Transverse colon (tissue), 4 donors: Measurements from ENCODE around the gene GNAI3. TPM values are rescaled to one million over a fixed set of nuclear protein-coding genes. Genes with fewer than 3 reads are reported as not detected.

Experiments used
- DNase-seq: peaks from one replicate; pipeline ENCODE4 v3.0.0-alpha.2; 2019
- H3K27ac ChIP-seq, 4 donors: fragments of 200-600 bp; sonication (generic); 2 replicates each; pipeline ENCODE4 v1.5.1; 2016 to 2018; ENCODE audit warnings: inconsistent platforms in 4 of 4
- H3K27me3 ChIP-seq: fragments of 200-600 bp; sonication (generic); 2 replicates; pipeline ENCODE4 v1.5.1; 2017; ENCODE audit warnings: inconsistent platforms
- H3K36me3 ChIP-seq, 4 donors: fragments of 200-600 bp; sonication (generic); 2 replicates each; pipeline ENCODE4 v1.5.1; 2017 to 2019; ENCODE audit warnings: inconsistent platforms in 4 of 4
- H3K4me1 ChIP-seq, 4 donors: fragments of 200-600 bp; sonication (generic); 2 replicates each; pipeline ENCODE4 v1.5.1; 2017 to 2020; ENCODE audit warnings: inconsistent platforms in 4 of 4
- H3K4me3 ChIP-seq, 4 donors: fragments of 200-600 bp; sonication (generic); 1 replicate in 1 of 4; 2 replicates in 3 of 4; pipeline versions ENCODE4 v1.5.1 to v1.6.1; 2017 to 2019; ENCODE audit warnings: inconsistent platforms in 4 of 4
- H3K9me3 ChIP-seq, 2 donors: fragments of 200-600 bp; sonication (generic); 2 replicates each; pipeline ENCODE4 v1.5.1; 2017 to 2019; ENCODE audit warnings: inconsistent platforms in 2 of 2
- CTCF ChIP-seq, 5 experiments: fragments of 200-600 bp in 3 of 5; fragments of 450-650 bp in 2 of 5; sonication (generic) in 3 of 5; IDR thresholded peaks; 1 replicate in 2 of 5; 2 replicates in 3 of 5; pipeline ENCODE4 v1.5.1; 2016 to 2017; ENCODE audit warnings: antibody characterized with exemption in 5 of 5, inconsistent platforms in 3 of 5, mild to moderate bottlenecking in 2 of 5, moderate library complexity in 1 of 5
- EP300 ChIP-seq: sonication (generic); formaldehyde crosslinking; IDR thresholded peaks from one replicate; pipeline ENCODE4 v1.6.1; 2017; ENCODE audit warnings: antibody characterized with exemption, low read depth
- POLR2A ChIP-seq: fragments of 450-650 bp; IDR thresholded peaks from one replicate; pipeline ENCODE4 v1.6.1; 2016; ENCODE audit warnings: antibody characterized with exemption, mild to moderate bottlenecking, moderate library complexity
- POLR2AphosphoS5 ChIP-seq, 3 donors: sonication (generic); formaldehyde crosslinking; IDR thresholded peaks; one replicate each; pipeline ENCODE4 v1.6.1; 2016; ENCODE audit warnings: antibody characterized with exemption in 3 of 3
- WGBS, 2 donors: methylation state at CpG; one replicate each; pipeline ENCODE4 v1.1.5; 2018; ENCODE audit warnings: low coverage in 1 of 2; 5-methylcytosine and 5-hydroxymethylcytosine counted together
- in situ Hi-C, 4 donors: fragments of 200-750 bp; cut with MboI; loops; one replicate each; pipeline versions ENCODE4 v1.15.0 to v1.15.1; 2017; ENCODE audit warnings: low sequenced_read_pairs in 3 of 4, low pct_ligation_motif_present in 1 of 4, low pct_unique_long_range_greater_than_20kb in 1 of 4
- intact Hi-C: fragments of 100-400 bp; cut with DNase I; formaldehyde crosslinking; loops from one replicate; pipeline ENCODE4 v1.15.1; 2023; ENCODE audit warnings: low total_unique reads
- total RNA-seq, 4 donors: library from RNA; depleted of rRNA; stranded (reverse); fragments of >200 nt; gene quantifications; one replicate each; pipeline ENCODE4 v1.1.0, GENCODE V29; 2016

Gene GNAI3
- total RNA-seq, 4 donors from 2014 or later: 2.2 to 7.5 (median 5.1) TPM

DNA sequence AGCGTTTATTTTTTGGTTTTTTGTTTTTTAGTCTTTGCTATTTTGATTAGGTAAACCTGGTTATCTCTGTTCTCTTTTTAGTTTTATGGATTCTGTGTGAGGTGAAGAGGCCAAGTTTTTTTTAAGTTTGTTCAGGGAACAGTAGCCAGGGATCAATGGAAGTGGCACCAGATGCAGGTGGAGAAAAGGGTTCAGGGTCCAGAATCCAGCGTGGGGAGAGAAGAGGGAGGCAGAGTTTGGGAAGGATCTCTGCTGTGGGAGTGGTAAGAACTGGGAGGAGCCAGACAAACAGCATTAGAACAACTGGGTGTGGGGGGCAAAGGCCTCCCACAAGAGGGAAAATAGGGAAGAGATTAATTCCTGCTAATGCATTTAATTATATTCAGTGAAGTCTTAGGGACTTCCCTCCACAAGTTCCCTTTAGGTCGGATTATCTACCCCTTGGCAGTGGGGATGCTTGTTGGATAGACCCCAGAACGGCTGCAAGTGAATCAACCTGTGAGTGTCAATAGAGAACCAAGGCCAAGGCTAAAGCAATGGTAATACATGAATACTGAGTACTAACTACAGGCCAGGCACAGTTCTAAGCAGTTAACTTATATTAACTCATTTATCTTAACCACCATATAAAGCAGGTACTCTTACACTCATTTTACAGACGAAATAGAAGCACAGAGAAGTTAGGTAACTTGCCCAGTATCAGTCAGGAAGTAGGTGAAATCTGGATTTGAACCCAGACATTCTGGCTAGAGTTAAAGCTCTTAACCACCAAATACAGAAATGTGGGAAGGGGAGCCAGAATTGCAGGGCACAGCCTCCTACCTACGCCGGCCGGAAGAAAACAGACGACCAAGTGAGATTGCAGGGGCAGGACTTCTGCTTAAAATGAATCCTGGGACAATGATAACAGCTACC lies 70.5 kb downstream of the GNAI3 start:
- peaks cover 9 to 46% (median 27%) of the 10 kb centered on the region in 4 donors for H3K4me1 ChIP-seq
- peak overlapping the region in 3 of 4 donors; percentile 56 to 60 (median 56) for H3K4me3 ChIP-seq

DNA sequence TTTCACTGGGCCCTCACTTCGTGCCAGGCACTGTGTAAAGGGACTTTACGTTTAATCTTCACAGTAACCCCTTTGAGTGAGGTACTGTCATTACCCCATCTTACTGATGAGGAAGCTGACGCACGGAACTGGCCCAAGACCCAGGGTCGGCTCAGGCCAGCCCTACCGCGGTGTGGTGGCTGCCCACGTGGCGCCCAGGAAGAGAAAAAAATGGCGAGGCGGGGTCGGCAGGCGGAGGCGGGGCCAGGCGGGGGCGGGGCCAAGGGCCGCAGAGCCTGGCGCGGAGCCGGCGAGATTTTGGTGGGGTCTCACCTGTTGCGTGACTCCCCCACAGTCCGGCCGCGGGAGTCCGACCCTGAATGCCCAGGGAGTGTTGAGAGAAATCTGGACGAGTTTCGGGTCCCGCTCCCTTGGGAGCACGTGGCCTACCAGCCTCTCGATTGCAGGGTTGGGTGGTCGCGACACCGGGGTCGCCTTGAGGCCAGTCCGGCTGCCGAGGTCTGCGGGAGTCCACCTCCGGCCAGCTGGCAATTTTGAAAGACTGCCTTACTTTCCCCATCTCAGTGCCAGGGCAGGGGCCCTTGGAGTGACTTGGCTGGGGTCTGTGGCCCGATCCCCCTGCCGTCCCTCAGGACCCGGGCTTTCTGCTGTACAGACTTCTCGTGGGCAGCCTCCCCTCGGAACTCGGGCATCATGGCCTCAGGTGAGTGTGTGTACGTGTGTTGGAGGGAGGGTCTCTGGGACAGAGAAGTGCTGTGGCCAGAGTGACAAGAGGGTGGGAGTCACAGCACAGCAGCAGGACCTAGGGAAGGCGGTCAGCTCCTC lies 71.4 kb downstream of the GNAI3 start, which contains the start of the genes AMPD2 and GNAT2:
Gene AMPD2, plus strand, starts transcription at position 262 of the 825 bp plus-strand sequence. CDS start 1,339 bp downstream, outside the sequence.
Gene GNAT2, minus strand, starts transcription at position 41 of the 825 bp plus-strand sequence. CDS start 6,746 bp downstream, outside the sequence.
- Histone ChIP-seq H3K27ac (peak within 1 kb of the TSS; percentile 83 to 89 (median 84)), H3K36me3 (no peaks in the 10 kb centered on the region), H3K9me3 (no peaks in the 10 kb centered on the region), H3K4me3 (peak within 1 kb of the TSS; percentile 55 to 60 (median 56)), H3K4me1 (peaks cover 9 to 48% (median 30%) of the 10 kb centered on the region in 4 donors), H3K27me3 (no peaks in the 10 kb centered on the region)
- intact Hi-C loops (no loop called here), in situ Hi-C loops (loop anchor here in 2 of 4 donors (5.0 to 10.0 kb wide), 2 partner anchors 72 to 75 kb away; partner anchors contain the start of gene GNAI3 (in 2 of the 2))
- TF ChIP-seq EP300: no peak
- peak; percentile 46 for TF ChIP-seq POLR2A
- peak in 2 of 3 donors; percentile 40 to 55 for TF ChIP-seq POLR2AphosphoS5 (IDR thresholded peaks at IDR 0.05)
- no peak for TF ChIP-seq CTCF (IDR thresholded peaks at IDR 0.05)
- WGBS, 2 donors: 1% methylated on average over 47 of the region's 47 CpGs; no CpG with 5 or more reads in 1 of the 2 donors
- DNase-seq: peak; percentile 85

More for the DNA sequence above, 70.5 kb downstream of the GNAI3 start:
- no peaks in the 10 kb centered on the region for H3K36me3 ChIP-seq
- intact Hi-C loops (no loop called here), in situ Hi-C loops (no loop called here)
- H3K27ac ChIP-seq: peak overlapping the region; percentile 83 to 89 (median 84)
- 19 to 32% methylated on average over 7 to 9 of the region's 9 CpGs for WGBS, 2 donors
- H3K27me3 ChIP-seq: no peaks in the 10 kb centered on the region
- H3K9me3 ChIP-seq: no peaks in the 10 kb centered on the region
- DNase-seq: no peak
- TF ChIP-seq EP300 (no peak), POLR2A (no peak), POLR2AphosphoS5 (IDR thresholded peaks at IDR 0.05) (no peak), CTCF (IDR thresholded peaks at IDR 0.05) (no peak)

GRCh38 chr1:109620401-109620791 lies 72.0 kb downstream of the GNAI3 start:
- TF ChIP-seq POLR2A (no peak), EP300 (no peak), CTCF (IDR thresholded peaks at IDR 0.05) (no peak), POLR2AphosphoS5 (IDR thresholded peaks at IDR 0.05) (no peak)
- no peaks in the 10 kb centered on the region for H3K9me3 ChIP-seq
- peaks cover 9 to 48% (median 30%) of the 10 kb centered on the region in 4 donors for H3K4me1 ChIP-seq
- intact Hi-C loops: no loop called here
- no peaks in the 10 kb centered on the region for H3K27me3 ChIP-seq
- peak overlapping the region; percentile 83 to 89 (median 84) for H3K27ac ChIP-seq
- H3K36me3 ChIP-seq: no peaks in the 10 kb centered on the region
- WGBS, 2 donors: 0% methylated on average over 9 of the region's 9 CpGs; no CpG with 5 or more reads in 1 of the 2 donors
- in situ Hi-C loops: loop anchor here in 2 of 4 donors (5.0 to 10.0 kb wide), 2 partner anchors 73 to 76 kb away; partner anchors contain the start of gene GNAI3 (in 2 of the 2)
- peak; percentile 44 for DNase-seq
- peak overlapping the region; percentile 55 to 60 (median 56) for H3K4me3 ChIP-seq
